NCI-H2196 (cell line): ENCODE measurements around the gene FAF2.
"Not testable (repeated sequence)": the region's sequence is repeated elsewhere in the genome, so short reads cannot be mapped to it uniquely, and the experiment has no call there.

Experiments used
- DNase-seq: peaks from one replicate; lab custom pipeline; 2025; ENCODE audit not compliant: unreplicated experiment; lab: John Stamatoyannopoulos, UW

FAF2 gene

DNA sequence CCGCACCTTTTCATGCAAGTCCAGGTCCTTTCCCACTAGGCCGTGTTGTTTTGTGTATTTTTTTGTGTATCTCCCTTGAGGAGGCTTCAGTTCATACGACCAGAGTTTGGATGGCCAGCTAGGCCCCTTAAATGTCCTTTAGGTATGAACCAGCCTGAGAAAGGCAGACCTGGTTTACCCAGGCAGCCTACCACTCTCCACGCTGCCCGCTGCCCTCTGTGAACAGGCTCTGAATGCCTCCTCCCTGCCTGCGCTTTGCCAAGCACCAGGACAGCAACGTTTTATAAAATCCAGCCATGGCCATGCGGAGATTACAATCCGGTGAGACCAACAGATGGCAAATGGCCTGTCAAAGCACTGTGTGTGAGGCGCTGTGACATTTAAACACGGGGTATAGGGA lies 31.2 kb upstream of the FAF2 start:
- DNase-seq = no peak

DNA sequence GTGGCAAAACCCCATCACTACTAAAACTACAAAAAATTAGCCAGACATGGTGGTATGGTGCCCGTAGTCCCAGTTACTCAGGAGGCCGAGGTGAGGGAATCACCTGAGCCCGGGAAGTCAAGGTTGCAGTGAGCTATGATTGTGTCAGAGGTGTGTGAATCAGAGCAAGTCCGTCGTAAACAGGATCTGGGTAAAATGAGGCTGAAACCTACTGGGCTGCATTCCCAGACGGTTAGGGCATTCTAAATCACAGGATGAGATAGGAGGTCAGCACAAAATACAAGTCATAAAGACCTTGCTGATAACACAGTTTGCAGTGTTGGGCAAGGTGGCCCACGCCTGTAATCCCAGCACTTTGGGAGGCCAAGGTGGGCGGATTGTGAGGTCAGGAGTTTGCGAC lies 29.9 kb upstream of the FAF2 start:
- no peak for DNase-seq

DNA sequence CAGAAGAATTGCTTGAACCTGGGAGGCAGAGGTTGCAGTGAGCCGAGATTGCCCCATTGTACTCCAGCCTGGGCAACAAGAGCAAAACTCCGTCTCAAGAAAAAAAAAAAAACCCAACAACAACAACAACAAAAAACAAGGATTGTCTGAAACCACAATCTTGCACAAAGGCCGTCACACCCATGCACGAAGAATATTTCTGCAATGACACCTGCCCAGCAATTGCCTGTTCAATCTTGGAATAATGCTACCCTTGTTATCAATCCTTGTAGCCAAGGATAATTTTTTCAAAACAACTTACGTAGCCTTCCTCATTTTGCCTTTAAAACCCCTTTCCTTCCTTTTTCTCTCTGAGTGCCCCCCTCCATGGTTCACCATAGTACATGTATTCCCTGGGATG lies 28.1 kb upstream of the FAF2 start:
- DNase-seq = no peak

DNA sequence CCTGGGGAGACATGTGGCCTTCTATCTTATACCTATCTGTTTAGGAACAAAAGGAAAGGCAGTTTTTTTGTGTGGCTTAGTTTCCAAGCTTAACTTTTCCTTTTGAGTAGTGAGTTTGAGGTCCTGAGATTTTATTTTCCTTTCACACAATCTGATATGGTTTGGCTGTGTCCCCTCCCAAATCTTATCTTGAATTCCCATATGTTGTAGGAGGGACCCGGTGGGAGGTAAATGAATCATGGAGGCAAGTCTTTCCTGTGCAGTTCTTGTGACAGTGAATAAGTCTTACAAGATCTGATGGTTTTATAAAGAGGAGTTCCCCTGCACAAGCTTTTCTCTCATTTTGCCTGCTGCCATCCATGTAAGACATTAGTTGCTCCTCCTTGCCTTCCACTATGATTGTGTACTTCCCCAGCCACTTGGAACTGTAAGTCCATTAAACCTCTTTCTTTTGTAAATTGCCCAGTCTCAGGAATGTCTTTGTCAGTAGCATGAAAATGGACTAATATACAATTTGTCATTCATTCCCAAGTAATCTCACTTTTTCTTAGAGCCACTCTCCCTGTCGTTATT lies 27.1 kb upstream of the FAF2 start:
- no peak for DNase-seq

DNA sequence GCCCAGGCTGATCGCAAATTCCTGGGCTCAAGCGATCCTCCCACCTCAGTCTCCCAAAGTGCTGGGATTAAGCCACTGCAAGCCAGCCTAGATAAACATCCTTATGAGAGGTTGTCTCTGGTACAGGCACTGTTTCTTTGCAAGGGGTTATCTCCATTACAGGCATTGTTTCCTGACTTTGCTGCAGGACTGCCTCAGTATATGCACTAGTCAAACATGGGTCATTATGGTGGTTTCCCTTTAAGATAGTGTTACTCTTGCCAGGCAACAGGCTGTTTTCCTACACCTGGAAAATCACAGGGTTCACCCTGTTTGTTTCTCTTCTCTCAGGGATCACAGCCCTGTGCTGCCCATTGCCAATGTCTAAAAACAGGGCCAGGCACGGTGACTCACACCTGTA lies 24.0 kb upstream of the FAF2 start:
- no peak for DNase-seq

DNA sequence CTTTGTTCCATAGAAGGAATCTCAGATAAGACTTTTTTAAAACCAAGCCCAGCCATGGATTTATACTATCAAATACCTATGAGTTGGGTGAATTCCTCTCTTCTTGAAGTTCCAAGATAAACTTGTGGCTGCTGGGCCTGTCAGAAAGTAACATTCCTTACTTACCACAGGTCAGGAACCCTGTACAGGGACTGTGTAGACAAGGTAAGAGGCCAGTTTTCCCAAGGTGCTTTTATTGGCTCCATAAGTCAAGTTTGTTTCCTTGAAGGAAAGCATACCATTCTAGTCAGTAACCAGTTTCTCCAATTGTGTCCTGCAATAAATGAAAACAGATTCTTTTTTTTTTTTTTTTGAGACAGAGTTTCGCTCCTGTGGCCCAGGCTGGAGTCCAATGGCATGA lies 23.0 kb upstream of the FAF2 start:
- no peak for DNase-seq

DNA sequence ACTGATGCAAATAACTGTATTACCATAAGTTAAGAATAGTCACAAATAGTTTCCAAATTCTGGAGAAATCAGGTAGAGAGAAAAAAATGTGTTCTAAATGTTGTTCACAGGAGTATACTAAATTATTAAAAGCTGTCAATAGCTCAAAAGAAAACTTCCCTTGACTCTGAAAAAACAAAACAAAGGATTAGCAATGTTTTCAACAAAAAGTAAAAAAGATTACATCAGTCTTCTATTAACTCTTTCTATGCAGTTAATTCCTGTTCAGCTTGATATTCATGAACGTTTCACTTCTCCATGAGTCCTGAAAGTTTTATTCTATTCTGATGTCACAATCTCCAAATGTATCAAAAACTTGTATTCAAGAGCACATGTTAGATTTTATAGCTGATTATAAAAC lies 22.4 kb upstream of the FAF2 start:
- DNase-seq = no peak

DNA sequence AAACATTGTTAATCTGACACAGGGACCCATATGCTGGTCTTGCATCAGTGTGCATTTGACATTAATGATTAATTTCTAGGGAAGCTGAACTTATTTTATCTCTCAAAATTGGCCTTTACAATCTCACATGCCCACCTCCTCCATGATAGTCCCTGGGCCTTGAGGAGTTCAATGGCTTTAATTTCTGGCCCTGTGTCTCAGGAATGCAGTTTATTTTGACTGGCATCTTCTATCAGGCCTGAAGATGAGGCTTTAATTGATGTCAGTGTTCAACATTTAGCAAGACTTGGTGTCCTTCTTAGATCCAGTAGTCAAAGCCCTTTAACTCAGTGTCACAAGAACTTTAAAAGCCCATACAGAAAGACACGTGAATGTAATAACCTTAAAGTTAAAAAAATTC lies 21.3 kb upstream of the FAF2 start:
- DNase-seq = no peak

DNA sequence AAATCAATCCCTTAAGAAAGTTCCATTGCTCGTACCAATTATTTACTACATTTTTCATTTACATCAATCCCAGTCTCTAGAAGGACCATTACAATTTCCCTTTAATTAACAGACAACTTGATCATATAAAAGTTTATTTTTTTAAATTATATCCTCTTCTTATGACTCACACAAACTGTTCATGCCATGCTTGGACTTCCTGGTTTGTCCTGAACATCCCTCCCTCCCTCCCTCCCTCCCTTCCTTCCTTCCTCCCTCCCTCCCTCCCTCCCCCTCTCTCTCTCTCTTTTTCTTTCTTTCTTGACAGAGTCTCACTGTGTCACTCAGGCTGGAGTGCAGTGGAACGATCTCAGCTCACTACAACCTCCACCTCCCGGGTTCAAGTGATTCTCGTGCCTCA lies 20.2 kb upstream of the FAF2 start:
- DNase-seq = no peak

DNA sequence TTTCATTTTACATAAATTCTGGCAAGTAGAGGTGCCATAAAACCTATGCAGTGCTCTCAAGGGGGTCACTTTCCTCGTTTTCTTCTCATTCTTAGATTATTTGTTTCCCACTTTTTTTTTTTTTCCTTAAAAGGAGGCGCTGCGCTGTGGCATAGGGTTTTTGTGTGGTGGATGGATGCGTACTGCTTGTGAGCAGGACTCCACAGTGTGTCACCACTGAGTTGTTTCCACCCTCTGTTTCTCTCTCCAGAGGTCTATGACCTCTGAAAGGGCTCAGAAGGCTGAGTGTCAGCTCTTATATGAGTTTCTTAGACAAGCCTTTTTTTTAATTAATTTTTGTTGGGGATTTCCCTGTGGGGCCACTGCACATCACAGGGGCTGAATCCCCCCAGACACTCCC lies 18.2 kb upstream of the FAF2 start:
- DNase-seq = no peak

DNA sequence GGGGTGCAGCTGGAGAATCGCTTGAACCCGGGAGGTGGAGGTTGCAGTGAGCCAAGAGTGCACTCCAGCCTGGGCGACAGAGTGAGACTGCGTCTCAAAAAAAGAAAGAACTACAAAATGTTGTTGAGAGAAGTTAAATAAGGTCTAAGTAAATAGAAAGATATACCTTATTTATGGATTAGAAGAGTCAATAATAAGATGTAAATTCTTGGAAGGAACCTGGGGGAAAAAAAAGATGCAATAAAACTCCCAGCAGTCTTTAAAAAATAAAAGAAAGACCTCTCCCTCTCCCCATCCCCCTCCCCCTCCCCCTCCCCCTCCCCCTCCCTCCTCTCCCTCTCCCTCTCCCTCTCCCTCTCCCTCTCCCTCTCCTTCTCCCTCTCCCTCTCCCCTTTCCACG lies 15.5 kb upstream of the FAF2 start:
- DNase-seq = no peak

DNA sequence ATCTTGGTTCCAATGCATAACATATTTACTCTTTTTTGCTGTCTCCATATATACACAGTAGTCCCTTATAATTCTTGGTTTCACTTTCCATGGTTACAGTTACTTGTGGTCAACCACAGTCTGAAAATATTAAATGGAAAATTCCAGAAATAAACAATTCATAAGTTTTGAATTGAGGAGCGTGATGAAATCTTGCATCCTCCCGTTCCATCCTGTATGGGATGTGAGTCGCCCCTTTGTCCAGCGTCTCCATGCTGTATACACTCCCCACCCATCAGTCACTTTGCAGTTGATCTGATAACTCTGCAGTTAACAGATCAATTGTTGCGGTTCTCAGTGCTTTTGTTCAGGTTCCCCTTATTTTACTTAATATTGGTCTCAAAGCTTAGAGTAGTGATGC lies 11.5 kb upstream of the FAF2 start:
- DNase-seq = no peak

DNA sequence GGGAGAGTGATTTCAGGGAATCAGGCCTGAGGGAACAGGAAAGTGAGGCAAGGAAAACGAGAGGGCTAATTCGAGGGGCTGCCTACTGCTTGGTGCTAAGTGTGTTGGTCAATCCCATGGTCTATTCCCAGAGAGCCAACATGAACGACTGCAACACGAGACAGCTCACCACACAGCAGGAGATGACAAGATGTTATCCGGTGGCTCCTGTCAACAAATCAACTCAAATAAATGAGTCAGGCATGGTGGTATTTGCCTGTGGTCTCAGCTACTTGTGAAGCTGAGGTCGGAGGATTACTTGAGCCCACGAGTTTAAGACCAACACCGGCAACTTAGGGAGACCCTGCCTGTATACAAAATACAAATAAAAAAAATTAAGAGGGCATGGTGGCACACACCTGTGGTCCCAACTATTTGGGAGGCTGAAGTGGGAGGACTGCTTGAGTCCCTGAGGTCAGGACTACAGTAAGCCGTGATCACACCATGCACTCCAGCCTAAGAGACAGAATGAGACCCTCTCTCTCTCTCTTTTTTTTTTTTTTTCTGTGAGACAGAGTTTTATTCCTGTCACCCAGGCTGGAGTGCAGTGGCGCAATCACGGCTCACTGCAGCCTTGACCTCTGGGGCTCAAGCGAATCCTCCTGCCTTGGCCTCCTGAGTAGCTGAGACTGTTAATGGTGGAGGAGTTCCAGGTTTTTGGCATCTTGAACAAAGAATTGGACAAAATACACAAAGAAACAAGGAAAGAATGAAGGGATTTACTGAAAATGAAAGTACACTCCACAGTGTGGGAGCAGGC lies 9.0 kb upstream of the FAF2 start:
- DNase-seq = no peak

DNA sequence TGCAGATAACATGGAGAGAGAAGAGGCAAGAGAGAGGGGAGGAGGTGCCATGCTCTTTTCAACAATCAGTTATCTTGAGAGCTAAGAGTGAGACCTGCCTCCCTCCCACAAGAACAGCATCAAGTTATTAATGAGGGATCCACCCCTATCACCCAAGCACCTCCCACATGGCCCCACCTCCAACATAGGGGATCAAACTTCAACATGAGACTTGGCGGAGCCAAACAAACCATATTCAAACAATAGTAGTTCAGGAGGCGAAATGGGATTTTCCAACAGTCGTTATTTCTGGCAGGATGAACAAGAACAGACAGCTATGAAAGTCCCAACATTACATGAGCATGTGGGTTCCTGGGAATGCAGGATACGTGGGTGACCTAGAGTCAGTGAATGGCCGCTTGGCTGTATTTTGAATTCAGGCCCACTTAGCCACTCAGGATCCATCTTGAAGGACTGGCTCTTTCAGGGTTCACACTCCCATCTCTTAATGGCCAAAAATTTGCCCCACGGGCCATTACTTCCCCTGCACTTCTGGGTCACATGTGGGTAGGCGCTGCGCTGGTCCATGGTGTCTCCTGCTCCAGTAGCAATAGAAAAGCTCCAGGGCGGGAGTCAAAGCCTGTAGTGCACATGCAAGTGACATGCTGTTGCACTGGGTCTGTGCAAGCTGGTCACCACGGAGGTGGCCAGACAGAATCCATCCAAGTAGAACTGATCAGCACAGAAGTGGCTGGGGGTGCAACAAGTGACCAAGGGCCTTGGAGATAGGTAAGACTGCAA lies 7.1 kb upstream of the FAF2 start:
- DNase-seq = no peak

DNA sequence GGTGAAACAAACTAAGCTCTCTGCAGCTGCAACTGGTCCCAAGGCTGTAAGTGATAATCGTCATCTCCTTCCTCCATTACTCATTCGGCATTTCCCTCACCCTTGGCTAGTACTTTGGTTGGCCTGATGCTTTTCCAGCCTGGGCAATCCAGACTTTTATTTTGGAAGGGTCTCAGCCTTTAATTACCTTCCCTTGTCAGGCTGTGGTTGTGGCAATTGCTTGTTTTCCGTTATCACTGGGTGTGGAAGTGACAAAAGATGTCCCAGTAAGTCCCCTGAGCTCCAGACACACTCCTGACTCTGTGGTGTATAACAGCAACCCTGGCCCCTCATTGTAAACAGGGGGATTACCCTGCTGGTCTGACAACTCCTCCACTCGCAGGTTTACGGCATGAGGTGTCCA lies 6.3 kb upstream of the FAF2 start:
- no peak for DNase-seq

DNA sequence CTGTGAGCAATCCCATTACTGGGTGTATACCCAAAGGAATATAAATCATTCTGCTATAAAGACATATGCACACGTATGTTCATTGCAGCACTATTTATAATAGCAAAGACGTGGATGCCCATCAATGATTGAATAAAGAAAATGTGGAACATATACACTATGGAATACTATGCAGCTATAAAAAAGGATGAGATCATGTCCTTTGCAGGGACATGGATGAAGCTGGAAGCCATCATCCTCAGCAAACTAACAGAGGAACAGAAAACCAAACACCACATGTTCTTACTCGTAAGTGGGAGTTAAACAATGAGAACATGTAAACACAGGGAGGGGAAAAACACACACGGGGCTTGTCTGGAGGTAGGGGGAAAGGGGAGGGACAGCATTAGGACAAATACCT lies 5.3 kb upstream of the FAF2 start:
- DNase-seq = not testable (repeated sequence)

DNA sequence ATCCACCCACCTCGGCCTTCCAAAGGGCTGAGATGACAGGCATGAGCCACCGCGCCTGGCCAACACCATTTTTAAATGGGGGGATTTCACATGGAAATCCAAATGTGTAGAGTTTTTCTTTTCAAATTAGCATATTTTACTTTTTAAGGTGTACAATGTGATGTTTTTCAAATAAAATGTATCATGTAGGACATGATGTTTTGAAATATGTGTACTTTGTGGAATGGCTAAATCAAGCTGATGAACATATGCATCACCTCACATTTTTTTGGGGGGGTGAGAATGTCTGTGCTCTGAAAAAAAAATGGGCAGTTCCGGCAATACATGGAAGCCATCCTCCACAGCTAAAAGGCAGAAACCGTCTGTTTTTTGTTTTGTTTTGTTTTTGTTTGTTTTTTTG lies 3.4 kb upstream of the FAF2 start:
- no peak for DNase-seq

DNA sequence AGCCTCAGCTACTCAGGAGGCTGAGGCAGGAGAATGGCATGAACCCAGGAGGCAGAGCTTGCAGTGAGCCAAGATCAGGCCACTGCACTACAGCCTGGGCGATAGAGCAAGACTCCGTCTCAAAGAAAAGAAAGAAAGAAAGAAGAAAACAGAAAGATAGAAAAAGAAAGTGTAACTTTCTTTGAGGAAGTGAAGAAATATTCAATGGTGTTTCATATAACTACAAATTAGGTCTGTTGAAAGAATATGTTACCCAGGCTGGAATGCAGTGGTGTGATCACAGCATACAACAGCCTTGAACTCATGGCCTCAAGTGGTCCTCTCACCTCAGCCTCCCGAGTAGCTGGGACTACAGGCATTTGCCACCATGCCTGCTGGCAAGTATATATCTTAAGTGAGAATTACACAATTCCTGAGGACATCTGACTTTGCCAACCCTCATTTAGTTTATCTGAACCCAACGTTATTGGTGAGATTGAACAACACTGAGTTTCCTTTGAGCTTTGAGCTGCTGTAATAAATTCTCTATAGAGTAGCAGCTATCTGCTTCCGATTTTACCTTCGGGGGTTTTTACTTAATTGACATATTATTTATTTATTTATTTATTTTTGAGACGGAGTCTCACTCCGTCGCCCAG lies 2.0 kb upstream of the FAF2 start:
- DNase-seq = no peak

DNA sequence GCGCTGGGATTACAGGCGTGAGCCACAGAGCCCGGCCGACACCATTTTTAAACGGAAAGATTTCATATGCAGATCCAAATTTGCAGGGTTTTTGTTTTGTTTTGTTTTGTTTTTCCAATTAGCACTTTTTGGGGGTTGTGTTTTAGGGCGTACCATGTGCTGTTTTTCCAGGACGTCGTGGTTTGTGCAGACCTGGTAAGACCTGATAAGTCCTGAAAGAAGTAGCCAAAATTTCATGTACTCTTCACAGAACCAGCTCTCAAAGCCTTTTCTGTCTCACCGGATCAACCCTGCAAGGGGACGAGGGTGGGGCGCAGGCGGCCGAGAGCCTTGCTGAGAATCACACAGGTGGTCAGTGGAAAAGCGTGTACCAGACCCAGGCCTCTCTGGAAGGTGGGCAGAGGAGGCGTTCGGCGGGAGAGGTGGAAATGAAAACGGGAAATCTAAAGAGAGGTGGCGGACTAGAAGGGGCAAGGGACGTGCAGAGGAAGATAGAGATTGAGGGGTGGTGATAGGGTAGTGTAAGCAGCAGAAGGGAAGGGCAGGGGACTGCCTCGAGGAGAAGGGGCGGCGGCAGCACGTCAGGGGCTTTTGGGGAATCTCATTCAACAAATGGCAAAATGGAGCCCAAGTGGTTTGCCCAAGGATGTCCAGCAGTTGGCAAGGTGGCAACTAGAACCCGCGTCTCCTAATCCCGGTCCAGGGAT lies 1.1 kb upstream of the FAF2 start:
- DNase-seq = no peak

DNA sequence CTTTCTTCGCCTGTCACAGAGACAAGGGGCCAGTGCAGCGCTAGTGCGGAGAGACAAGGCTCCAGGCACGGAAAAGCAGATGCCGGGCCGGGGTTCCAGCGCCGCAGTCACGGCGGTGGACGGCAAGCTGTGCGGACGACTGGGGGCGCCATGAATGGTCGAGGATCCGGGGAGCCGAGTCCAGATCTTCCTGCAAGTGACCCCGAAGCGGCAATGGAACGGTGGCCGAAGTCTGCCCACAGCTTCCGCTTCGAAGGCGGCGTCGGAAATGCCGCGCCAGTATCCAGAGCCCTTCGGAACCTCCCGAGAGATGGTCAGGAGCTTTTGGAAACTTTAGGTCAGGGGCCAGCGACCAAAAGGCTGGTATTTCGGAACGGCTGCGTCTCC lies 601 bp upstream of the FAF2 start:
- no peak for DNase-seq

DNA sequence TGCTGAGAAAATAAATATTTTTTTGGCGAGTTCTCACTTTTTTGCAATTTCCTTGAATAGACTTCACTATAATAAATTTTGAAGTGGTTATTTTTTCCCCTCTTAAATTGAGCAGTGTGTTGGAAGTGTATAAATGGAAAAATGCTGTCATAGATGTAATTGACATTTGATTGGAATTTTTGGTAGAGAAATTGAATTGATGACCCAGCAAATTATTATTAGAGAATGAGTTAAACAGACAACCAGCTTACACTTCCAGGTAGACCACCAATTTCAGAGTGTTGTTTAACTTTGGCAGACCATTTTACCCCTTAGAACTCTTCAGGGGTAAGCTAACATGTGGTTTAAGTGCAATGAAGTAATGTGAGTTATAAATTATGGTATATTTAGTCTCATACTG lies 1.9 kb downstream of the FAF2 start:
- DNase-seq = no peak
